Measurements from ENCODE around the gene RTEL1.
"Not testable (repeated sequence)": the region's sequence is repeated elsewhere in the genome, so short reads cannot be mapped to it uniquely, and the experiment has no call there.

RTEL1 gene

GRCh38 chr20:63663332-63664066, 5.4 kb downstream of the RTEL1 start:
- H3K4me3 ChIP-seq (replicated peaks; ENCODE audit: low read depth, low read length): no peak overlapping the region
- TF ChIP-seq CTCF (IDR thresholded peaks at IDR 0.05; ENCODE audit: low read length, missing control alignments): no peak
- DNase-seq (ENCODE audit: low read depth): no peak

- H3K4me3 ChIP-seq (replicated peaks; ENCODE audit: low read depth, low read length): no peak overlapping the region
- no peak for TF ChIP-seq CTCF (IDR thresholded peaks at IDR 0.05; ENCODE audit: low read length, missing control alignments)
- no peak for DNase-seq (ENCODE audit: low read depth)
Observed at GRCh38 chr20:63664143-63664851, 6.2 kb downstream of the RTEL1 start.

GRCh38 chr20:63664861-63665594, 6.9 kb downstream of the RTEL1 start:
- no peak for TF ChIP-seq CTCF (IDR thresholded peaks at IDR 0.05; ENCODE audit: low read length, missing control alignments)
- DNase-seq (ENCODE audit: low read depth): peak; percentile 42

GRCh38 chr20:63665708-63666107, 7.6 kb downstream of the RTEL1 start:
- H3K4me3 ChIP-seq (replicated peaks; ENCODE audit: low read depth, low read length): no peak overlapping the region
- DNase-seq (ENCODE audit: low read depth): no peak
- no peak for TF ChIP-seq CTCF (IDR thresholded peaks at IDR 0.05; ENCODE audit: low read length, missing control alignments)

More at GRCh38 chr20:63664861-63665594, 6.9 kb downstream of the RTEL1 start:
- H3K4me3 ChIP-seq (replicated peaks; ENCODE audit: low read depth, low read length): no peak overlapping the region

- TF ChIP-seq CTCF (IDR thresholded peaks at IDR 0.05; ENCODE audit: low read length, missing control alignments): no peak
- no peak for DNase-seq (ENCODE audit: low read depth)
- H3K4me3 ChIP-seq (replicated peaks; ENCODE audit: low read depth, low read length): no peak overlapping the region
Observed at GRCh38 chr20:63667858-63668257, 9.7 kb downstream of the RTEL1 start.

- DNase-seq (ENCODE audit: low read depth): no peak
- no peak overlapping the region for H3K4me3 ChIP-seq (replicated peaks; ENCODE audit: low read depth, low read length)
- no peak for TF ChIP-seq CTCF (IDR thresholded peaks at IDR 0.05; ENCODE audit: low read length, missing control alignments)
Observed at GRCh38 chr20:63668351-63668750, 10.2 kb downstream of the RTEL1 start.

- not testable (repeated sequence) for DNase-seq (ENCODE audit: low read depth); H3K4me3 ChIP-seq (replicated peaks; ENCODE audit: low read depth, low read length)
Observed at GRCh38 chr20:63671695-63672094, 13.6 kb downstream of the RTEL1 start.
